Measurements from ENCODE around the gene TSR1. TPM values are rescaled to one million over a fixed set of nuclear protein-coding genes. Genes with fewer than 3 reads are reported as not detected.

The TSR1 gene
- total RNA-seq, 4 donors from 2014 or later: 16.8 to 56.4 (median 29.3) TPM

DNA sequence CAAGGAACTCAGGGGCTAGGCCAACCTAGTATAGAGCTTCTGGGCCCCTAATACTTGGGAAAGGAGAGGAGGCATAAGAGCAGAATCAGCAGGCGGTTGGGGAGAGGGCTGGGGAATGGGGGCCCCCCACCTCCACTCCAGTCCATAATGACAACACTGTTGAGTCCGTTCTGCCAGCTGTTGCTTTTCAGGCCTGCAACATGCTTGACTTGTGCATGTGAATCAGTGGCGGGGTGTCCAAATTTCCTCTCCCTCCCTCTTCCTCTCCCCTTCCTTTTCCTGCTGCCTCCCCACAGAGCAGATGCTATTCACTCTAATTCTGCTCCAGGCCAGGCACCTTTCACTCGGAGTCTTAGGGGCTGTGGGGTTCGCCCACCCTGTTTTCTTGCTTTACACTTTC lies 32.8 kb upstream of the TSR1 start:
- DNase-seq: no peak
- 84 to 87% methylated on average over 4 to 5 of the region's 5 CpGs for WGBS, 2 donors
- intact Hi-C loops (cut with DNase I): loop anchor here (10.0 kb wide), 1 partner anchor 444 kb away; no protein-coding TSS in a partner anchor
- no peak overlapping the region for H3K4me3 ChIP-seq (replicated peaks in 1 of 3)
- no peaks in the 10 kb centered on the region for H3K27me3 ChIP-seq
- no peak for TF ChIP-seq POLR2A (IDR thresholded peaks at IDR 0.05)
- TF ChIP-seq, protein P1, sequence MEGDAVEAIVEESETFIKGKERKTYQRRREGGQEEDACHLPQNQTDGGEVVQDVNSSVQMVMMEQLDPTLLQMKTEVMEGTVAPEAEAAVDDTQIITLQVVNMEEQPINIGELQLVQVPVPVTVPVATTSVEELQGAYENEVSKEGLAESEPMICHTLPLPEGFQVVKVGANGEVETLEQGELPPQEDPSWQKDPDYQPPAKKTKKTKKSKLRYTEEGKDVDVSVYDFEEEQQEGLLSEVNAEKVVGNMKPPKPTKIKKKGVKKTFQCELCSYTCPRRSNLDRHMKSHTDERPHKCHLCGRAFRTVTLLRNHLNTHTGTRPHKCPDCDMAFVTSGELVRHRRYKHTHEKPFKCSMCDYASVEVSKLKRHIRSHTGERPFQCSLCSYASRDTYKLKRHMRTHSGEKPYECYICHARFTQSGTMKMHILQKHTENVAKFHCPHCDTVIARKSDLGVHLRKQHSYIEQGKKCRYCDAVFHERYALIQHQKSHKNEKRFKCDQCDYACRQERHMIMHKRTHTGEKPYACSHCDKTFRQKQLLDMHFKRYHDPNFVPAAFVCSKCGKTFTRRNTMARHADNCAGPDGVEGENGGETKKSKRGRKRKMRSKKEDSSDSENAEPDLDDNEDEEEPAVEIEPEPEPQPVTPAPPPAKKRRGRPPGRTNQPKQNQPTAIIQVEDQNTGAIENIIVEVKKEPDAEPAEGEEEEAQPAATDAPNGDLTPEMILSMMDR (IDR thresholded peaks at IDR 0.05): no peak
- H3K9me3 ChIP-seq: no peaks in the 10 kb centered on the region
- H3K36me3 ChIP-seq: peaks cover 11 to 12% of the 10 kb centered on the region in 2 donors
- no peak overlapping the region for H3K27ac ChIP-seq
- H3K4me1 ChIP-seq: no peaks in the 10 kb centered on the region

DNA sequence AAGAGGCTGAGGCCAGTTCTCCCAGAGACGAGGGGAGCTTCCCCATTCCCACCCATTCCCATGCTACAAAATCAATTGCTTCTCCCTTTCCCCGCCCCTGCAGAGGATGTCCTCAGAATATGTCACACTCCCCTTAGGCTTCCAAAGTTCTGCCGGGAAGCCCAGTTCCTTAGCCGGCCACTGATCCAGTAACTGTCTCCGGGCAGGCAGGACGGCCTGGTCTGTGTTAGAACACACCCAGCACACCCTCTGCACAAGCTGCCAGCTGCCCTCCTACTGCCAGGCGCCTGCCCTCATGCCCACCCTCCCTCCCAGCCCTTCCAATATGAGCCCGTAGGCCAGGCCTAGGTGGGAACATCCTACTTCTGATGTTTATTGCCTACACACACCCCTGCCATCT lies 32.1 kb upstream of the TSR1 start:
- H3K27me3 ChIP-seq: no peaks in the 10 kb centered on the region
- H3K36me3 ChIP-seq: peaks cover 12 to 16% of the 10 kb centered on the region in 2 donors
- no peak overlapping the region for H3K4me3 ChIP-seq (replicated peaks in 1 of 3)
- no peaks in the 10 kb centered on the region for H3K4me1 ChIP-seq
- no peak for DNase-seq
- TF ChIP-seq, protein P1 (IDR thresholded peaks at IDR 0.05): no peak
- 94% methylated on average over 8 of the region's 8 CpGs for WGBS, 2 donors
- no peak overlapping the region for H3K27ac ChIP-seq
- H3K9me3 ChIP-seq: no peaks in the 10 kb centered on the region
- intact Hi-C loops (cut with DNase I): loop anchor here (10.0 kb wide), 1 partner anchor 444 kb away; no protein-coding TSS in a partner anchor

DNA sequence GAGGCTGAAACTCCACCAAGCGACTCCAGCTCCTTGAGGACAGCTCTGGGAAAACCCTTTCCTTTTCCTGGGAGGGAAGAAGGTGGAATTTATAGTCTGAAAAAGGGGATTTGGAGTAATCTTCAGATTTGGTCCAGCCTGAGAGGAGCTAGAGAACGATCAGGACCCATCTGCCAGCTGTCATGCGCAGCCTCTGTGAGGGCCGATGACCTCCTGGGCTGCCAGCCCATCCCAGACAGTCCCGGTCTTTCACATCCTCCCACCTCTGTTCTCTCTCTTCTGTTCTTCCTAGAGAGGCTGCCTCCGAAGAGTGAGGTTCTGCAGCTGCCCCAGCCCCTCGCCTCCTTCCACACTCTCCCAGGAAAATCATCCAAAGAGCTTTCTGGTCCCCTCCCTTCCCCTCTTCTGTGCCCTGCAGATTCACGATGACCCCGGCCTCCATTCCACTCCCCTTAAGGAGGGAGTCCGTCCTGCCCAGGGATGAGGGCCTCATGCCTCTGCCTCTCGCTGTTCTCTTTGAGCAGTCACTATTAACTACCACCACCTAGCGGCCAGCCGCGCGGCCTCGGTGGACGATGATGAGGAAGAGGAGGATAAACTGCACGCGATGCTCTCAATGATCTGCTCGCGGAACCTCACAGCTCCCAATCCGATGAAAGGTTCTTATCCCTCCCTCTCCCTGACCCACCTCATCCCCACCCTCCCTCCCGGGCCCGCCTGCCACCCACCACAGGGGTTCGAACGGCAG lies 30.7 kb upstream of the TSR1 start:
- Histone ChIP-seq H3K36me3 (peaks cover 14 to 21% of the 10 kb centered on the region in 2 donors), H3K4me3 (replicated peaks in 1 of 3) (no peak overlapping the region), H3K27me3 (no peaks in the 10 kb centered on the region), H3K27ac (no peak overlapping the region), H3K9me3 (no peaks in the 10 kb centered on the region), H3K4me1 (no peaks in the 10 kb centered on the region)
- WGBS, 2 donors: 82 to 86% methylated on average over 22 to 24 of the region's 26 CpGs
- intact Hi-C loops (cut with DNase I): loop anchor here (10.0 kb wide), 1 partner anchor 442 kb away; no protein-coding TSS in a partner anchor
- TF ChIP-seq POLR2A (IDR thresholded peaks at IDR 0.05): no peak
- TF ChIP-seq, protein P1 (IDR thresholded peaks at IDR 0.05): no peak
- DNase-seq: no peak

GRCh38 chr17:2365132-2365531 lies 28.9 kb upstream of the TSR1 start:
- WGBS, 2 donors: 94 to 95% methylated on average over 20 of the region's 20 CpGs
- H3K27me3 ChIP-seq: no peaks in the 10 kb centered on the region
- H3K4me3 ChIP-seq (replicated peaks in 1 of 3): no peak overlapping the region
- H3K4me1 ChIP-seq: no peaks in the 10 kb centered on the region
- H3K9me3 ChIP-seq: no peaks in the 10 kb centered on the region
- H3K27ac ChIP-seq: no peak overlapping the region
- intact Hi-C loops (cut with DNase I): loop anchor here (10.0 kb wide), 1 partner anchor 440 kb away; no protein-coding TSS in a partner anchor
- DNase-seq: no peak
- H3K36me3 ChIP-seq: peaks cover 14 to 21% of the 10 kb centered on the region in 2 donors
- TF ChIP-seq, protein P1 (IDR thresholded peaks at IDR 0.05): no peak

DNA sequence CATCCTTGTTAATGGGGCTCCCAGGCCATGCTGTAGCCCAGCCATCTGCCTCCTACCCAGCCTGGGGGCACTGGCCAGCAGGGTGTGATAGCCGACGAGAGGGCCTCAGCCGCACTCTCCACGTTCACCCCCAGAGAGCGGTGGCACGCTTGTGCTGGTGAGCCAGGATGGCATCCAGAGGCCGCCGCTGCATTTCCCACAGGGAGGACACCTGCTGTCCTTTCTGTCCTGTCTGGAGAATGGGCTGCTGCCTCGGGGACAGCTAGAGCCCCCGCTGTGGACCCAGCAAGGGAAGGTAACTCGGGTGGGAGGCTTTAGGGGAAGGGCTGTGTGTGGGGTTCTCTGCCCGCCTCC lies 28.5 kb upstream of the TSR1 start:
- intact Hi-C loops (cut with DNase I): loop anchor here (10.0 kb wide), 1 partner anchor 440 kb away; no protein-coding TSS in a partner anchor
- 83% methylated on average over 6 of the region's 12 CpGs; no CpG with 5 or more reads in 1 of the 2 donors for WGBS, 2 donors
- Histone ChIP-seq H3K4me3 (replicated peaks in 1 of 3) (no peak overlapping the region), H3K9me3 (no peaks in the 10 kb centered on the region), H3K27me3 (no peaks in the 10 kb centered on the region), H3K36me3 (peaks cover 14 to 21% of the 10 kb centered on the region in 2 donors), H3K27ac (no peak overlapping the region), H3K4me1 (no peaks in the 10 kb centered on the region)
- no peak for TF ChIP-seq POLR2A (IDR thresholded peaks at IDR 0.05)
- TF ChIP-seq, protein P1 (IDR thresholded peaks at IDR 0.05): no peak
- no peak for DNase-seq

All from thyroid gland (tissue), 4 donors.